ENCODE data around the gene EFEMP1.

GRCh38 chr2:55862246-55862645, 61.3 kb downstream of the EFEMP1 start:
- no peak for TF ChIP-seq CTCF (conservative IDR thresholded peaks at IDR 0.05; ENCODE audit: low read length)
- no peak for TF ChIP-seq EZH2phosphoT487 (IDR thresholded peaks at IDR 0.05; ENCODE audit: borderline replicate concordance, low read depth, low read length)
